ENCODE data around the gene KPNA3. TPM values are rescaled to one million over a fixed set of nuclear protein-coding genes. Genes with fewer than 3 reads are reported as not detected.
"Not testable (repeated sequence)": the region's sequence is repeated elsewhere in the genome, so short reads cannot be mapped to it uniquely, and the experiment has no call there.

The KPNA3 gene
- total RNA-seq, 3 donors from 2014 or later, result 20.0 to 45.6 (median 24.6) TPM

DNA sequence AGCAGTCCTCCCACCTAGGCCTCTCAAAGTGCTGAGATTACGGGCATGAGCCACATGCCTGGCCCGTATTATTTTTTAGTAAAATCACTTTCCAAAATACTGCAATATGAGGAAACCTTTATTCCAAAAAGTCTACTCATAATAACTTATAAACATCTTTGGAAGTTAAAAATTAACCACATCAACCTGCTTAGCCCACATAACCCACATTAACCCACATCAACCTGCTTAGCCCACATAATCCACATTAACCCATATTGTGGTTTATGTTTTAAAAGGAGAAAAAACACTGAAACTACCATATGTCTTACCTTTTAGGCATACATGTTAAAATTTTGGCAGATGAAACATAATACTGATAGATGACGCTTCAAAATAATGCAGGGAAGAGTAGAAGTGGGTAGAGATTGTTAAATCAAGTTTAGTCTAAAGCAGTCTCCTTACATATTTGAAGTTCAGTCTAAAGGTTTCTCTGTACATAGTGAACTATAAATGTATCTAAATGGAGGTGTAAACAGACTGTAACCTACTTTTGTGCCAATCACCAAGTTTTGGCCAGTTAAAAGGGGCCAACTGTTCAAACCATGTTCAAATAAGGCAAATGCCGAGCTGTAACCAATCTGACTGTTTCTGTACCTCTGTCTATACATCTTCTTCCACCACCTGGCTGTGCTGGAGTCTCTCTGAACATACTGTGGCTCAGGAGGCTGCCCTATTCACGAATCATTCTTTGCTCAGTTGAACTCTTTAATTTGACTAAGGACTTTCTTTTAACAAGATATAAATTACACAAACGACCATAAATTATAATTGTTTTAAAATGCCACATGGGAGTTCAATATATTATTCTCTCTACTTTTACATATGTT lies 14.5 kb downstream of the KPNA3 start:
- TF ChIP-seq, protein P1, sequence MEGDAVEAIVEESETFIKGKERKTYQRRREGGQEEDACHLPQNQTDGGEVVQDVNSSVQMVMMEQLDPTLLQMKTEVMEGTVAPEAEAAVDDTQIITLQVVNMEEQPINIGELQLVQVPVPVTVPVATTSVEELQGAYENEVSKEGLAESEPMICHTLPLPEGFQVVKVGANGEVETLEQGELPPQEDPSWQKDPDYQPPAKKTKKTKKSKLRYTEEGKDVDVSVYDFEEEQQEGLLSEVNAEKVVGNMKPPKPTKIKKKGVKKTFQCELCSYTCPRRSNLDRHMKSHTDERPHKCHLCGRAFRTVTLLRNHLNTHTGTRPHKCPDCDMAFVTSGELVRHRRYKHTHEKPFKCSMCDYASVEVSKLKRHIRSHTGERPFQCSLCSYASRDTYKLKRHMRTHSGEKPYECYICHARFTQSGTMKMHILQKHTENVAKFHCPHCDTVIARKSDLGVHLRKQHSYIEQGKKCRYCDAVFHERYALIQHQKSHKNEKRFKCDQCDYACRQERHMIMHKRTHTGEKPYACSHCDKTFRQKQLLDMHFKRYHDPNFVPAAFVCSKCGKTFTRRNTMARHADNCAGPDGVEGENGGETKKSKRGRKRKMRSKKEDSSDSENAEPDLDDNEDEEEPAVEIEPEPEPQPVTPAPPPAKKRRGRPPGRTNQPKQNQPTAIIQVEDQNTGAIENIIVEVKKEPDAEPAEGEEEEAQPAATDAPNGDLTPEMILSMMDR (IDR thresholded peaks at IDR 0.05), result no peak
- ATAC-seq, result peak; percentile 50
- Histone ChIP-seq H3K4me1 (ENCODE audit: low read depth) (peaks cover 15% of the 10 kb centered on the region), H3K4me3 (no peak overlapping the region), H3K9me3 (no peaks in the 10 kb centered on the region), H3K36me3 (ENCODE audit: low read depth) (no peaks in the 10 kb centered on the region)
- intact Hi-C loops (cut with DNase I, micrococcal nuclease), result no loop called here
- peak in 1 of 3 donors; percentile 12 for DNase-seq

DNA sequence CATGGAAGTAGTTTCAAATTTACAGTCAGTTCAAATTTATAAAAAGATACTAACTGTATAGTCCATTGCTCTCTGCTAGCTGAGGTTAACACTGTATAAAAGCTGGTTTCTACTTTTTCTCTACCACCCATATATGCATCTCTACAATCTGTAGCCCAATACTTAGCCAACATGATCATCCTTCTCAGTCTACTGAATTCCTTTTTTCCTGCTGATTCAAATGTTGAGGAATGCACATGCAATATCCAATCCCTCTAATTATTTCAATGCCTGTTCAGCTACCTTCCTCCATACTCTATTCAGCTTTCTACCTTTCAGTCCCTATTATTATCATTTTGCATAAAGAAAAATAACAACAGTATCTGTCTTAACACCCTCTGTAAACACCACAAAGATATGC lies 15.6 kb downstream of the KPNA3 start:
- Histone ChIP-seq H3K4me1 (ENCODE audit: low read depth) (peaks cover 15% of the 10 kb centered on the region), H3K4me3 (no peak overlapping the region), H3K36me3 (ENCODE audit: low read depth) (no peaks in the 10 kb centered on the region), H3K9me3 (no peaks in the 10 kb centered on the region)
- TF ChIP-seq, protein P1 (IDR thresholded peaks at IDR 0.05), result no peak
- no peak for DNase-seq
- intact Hi-C loops (cut with DNase I, micrococcal nuclease), result no loop called here
- ATAC-seq, result no peak

DNA sequence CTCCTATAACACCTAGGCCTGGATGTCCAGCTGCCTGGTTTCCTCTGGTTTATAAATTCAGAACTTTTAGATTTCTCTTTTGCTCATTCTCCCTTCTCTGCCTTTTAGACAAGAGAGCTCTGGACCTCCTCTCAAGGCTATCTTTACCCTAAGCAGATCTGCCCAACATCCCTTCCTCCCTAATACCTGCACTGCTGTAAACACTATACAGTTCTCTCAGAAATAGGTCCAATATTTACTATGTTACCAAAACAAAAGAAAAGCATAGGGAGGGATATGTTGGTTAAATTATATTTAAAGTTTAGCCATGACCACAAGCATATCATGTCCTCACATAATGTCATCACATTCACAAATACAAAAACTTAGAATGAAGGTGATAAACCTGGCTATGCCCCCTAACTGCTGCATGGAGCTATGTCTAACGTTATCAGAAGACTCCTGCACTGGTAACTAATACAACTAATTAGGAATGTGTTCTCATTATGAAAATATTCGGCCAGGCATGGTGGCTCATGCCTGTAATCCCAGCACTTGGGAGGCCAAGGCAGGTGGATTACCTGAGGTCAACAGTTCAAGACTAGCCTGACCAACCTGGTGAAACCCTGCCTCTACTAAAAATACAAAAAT lies 18.0 kb downstream of the KPNA3 start:
- TF ChIP-seq, protein P1 (IDR thresholded peaks at IDR 0.05), result no peak
- H3K4me1 ChIP-seq (ENCODE audit: low read depth), result peaks cover 15% of the 10 kb centered on the region
- ATAC-seq, result no peak

DNA sequence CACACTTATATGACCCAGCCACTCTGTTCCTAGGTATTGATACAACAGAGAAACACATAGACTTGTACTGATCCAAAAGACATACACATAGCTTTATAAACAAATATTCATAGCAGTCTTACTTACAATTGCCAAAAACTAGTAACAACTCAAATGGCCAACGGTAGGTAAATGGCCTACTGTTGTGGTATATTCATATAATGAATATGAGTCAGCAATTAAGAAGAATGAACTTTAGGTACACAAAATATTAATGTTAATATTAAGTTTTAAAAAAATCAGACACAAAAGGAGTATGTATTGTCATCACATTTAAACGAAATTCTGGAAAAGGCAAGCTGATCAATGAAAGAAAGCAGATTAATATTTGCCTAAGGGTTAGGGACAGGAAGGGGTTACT lies 19.7 kb downstream of the KPNA3 start:
- ATAC-seq (no peak), DNase-seq (no peak)
- peaks cover 9% of the 10 kb centered on the region for H3K4me1 ChIP-seq (ENCODE audit: low read depth)
- TF ChIP-seq, protein P1 (IDR thresholded peaks at IDR 0.05), result no peak
- intact Hi-C loops (cut with DNase I, micrococcal nuclease), result no loop called here
- H3K4me3 ChIP-seq, result no peak overlapping the region
- H3K9me3 ChIP-seq, result no peaks in the 10 kb centered on the region
- no peaks in the 10 kb centered on the region for H3K36me3 ChIP-seq (ENCODE audit: low read depth)

More for the DNA sequence above, 18.0 kb downstream of the KPNA3 start:
- Histone ChIP-seq H3K9me3 (no peaks in the 10 kb centered on the region), H3K4me3 (no peak overlapping the region), H3K36me3 (ENCODE audit: low read depth) (no peaks in the 10 kb centered on the region)
- intact Hi-C loops (cut with DNase I, micrococcal nuclease), result no loop called here
- no peak for DNase-seq

DNA sequence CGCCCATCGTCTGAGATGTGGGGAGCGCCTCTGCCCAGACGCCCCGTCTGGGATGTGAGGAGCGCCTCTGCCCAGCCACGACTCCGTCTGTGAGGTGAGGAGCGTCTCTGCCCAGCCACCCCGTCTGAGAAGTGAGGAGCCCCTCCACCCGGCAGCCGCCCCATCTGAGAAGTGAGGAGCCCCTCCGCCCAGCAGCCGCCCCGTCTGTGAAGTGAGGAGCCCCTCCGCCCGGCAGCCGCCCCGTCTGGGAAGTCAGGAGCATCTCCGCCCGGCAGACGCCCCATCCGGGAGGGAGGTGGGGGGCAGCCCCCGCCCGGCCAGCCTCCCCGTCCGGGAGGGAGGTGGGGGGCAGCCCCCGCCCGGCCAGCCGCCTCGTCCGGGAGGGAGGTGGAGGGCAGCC lies 30.7 kb downstream of the KPNA3 start:
- H3K36me3 ChIP-seq (ENCODE audit: low read depth); intact Hi-C loops (cut with DNase I, micrococcal nuclease); ATAC-seq; H3K9me3 ChIP-seq; DNase-seq; H3K4me1 ChIP-seq (ENCODE audit: low read depth); H3K4me3 ChIP-seq: not testable (repeated sequence)

DNA sequence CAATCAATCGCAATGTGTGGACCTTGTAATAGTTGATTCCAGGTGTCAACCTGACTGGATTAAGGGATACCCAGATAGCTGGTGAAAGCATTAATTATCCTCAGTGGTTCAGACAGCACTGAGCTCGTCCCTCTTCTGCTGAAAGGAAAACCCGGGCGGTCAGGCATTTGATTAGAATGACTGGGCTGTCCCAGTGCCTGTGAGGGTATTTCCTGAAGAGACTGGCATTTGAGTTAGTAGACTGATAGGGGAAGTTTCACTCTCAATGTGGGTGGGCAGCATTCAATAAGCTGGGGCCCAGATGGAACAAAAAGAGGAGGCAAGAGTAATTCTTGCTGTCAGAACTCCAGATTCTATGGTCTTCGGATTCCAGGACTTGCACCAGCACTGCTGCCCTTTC lies 31.9 kb downstream of the KPNA3 start:
- H3K4me3 ChIP-seq, result no peak overlapping the region
- ATAC-seq (no peak), DNase-seq (no peak)
- H3K4me1 ChIP-seq (ENCODE audit: low read depth), result no peaks in the 10 kb centered on the region
- intact Hi-C loops (cut with DNase I, micrococcal nuclease), result no loop called here
- H3K9me3 ChIP-seq, result peaks cover 3% of the 10 kb centered on the region
- TF ChIP-seq, protein P1 (IDR thresholded peaks at IDR 0.05), result no peak
- no peaks in the 10 kb centered on the region for H3K36me3 ChIP-seq (ENCODE audit: low read depth)
